Activated T-helper 1 cell treated with anti-CD3 and anti-CD28 coated beads, Interleukin-12 subunit alpha, Interleukin-12 subunit beta, Interleukin-2, Interleukin-4 antibody, amounts not matched to agents 30 ng/mL and 10 ng/mL and 1 ng/mL, durations not matched to agents 14 hours and 24 hours and 36 hours (primary cell): ENCODE measurements around the gene IL1R2. TPM values are rescaled to one million over a fixed set of nuclear protein-coding genes. Genes with fewer than 3 reads are reported as not detected.

Source experiments
- DNase-seq: peaks from one replicate; pipeline ENCODE4 v3.0.0; 2021; ENCODE audit warnings: low spot score
- H3K27ac Mint-ChIP-seq: one replicate; pipeline ENCODE4 v1.8.0; 2021; ENCODE audit warnings: mild to moderate bottlenecking, mixed read lengths
- H3K27me3 Mint-ChIP-seq: one replicate; pipeline ENCODE4 v1.8.0; 2022; ENCODE audit warnings: mild to moderate bottlenecking, moderate library complexity, mixed read lengths; ENCODE audit not compliant: insufficient read depth
- H3K36me3 Mint-ChIP-seq: one replicate; pipeline ENCODE4 v1.8.0; 2021; ENCODE audit warnings: low read depth, mixed read lengths
- H3K4me1 Mint-ChIP-seq: one replicate; pipeline ENCODE4 v1.8.0; 2021; ENCODE audit warnings: low read depth, mixed read lengths
- H3K4me3 Mint-ChIP-seq: one replicate; pipeline ENCODE4 v1.8.0; 2021; ENCODE audit warnings: mild to moderate bottlenecking, moderate library complexity, mixed read lengths
- H3K9me3 Mint-ChIP-seq: one replicate; pipeline ENCODE4 v1.8.0; 2021; ENCODE audit warnings: mixed read lengths
- intact Hi-C: fragments of 100-400 bp; cut with micrococcal nuclease; formaldehyde crosslinking; loops from one replicate; pipeline ENCODE4 v1.15.1; 2024
- total RNA-seq: library from RNA; stranded (reverse); gene quantifications from 2 replicates; pipeline ENCODE4 v1.2.3, GENCODE V29; 2022

IL1R2 gene
- total RNA-seq, 1 donor from 2014 or later, result 1.3 TPM

GRCh38 chr2:102057502-102058292 is 65.9 kb downstream of the IL1R2 start:
- Mint-ChIP-seq H3K27ac (no peak overlapping the region), H3K4me3 (no peak overlapping the region), H3K4me1 (peaks cover 9% of the 10 kb centered on the region), H3K9me3 (no peaks in the 10 kb centered on the region), H3K36me3 (peaks cover 1% of the 10 kb centered on the region), H3K27me3 (peaks cover 2% of the 10 kb centered on the region)
- DNase-seq, result no peak
- intact Hi-C loops, result no loop called here

- DNase-seq, result no peak
- Mint-ChIP-seq H3K27me3 (peaks cover 2% of the 10 kb centered on the region), H3K36me3 (peaks cover 1% of the 10 kb centered on the region), H3K9me3 (no peaks in the 10 kb centered on the region), H3K27ac (no peak overlapping the region), H3K4me3 (no peak overlapping the region), H3K4me1 (peaks cover 16% of the 10 kb centered on the region)
- intact Hi-C loops, result no loop called here
These were observed 66.6 kb downstream of the IL1R2 start for GRCh38 chr2:102058293-102058833.

GRCh38 chr2:102059151-102059550 is 67.4 kb downstream of the IL1R2 start:
- no peaks in the 10 kb centered on the region for H3K9me3 Mint-ChIP-seq
- intact Hi-C loops, result no loop called here
- H3K27ac Mint-ChIP-seq, result no peak overlapping the region
- no peak for DNase-seq
- peaks cover 24% of the 10 kb centered on the region for H3K4me1 Mint-ChIP-seq
- peaks cover 2% of the 10 kb centered on the region for H3K27me3 Mint-ChIP-seq
- H3K4me3 Mint-ChIP-seq, result no peak overlapping the region
- H3K36me3 Mint-ChIP-seq, result peaks cover 1% of the 10 kb centered on the region

- no peak for DNase-seq
- peaks cover 1% of the 10 kb centered on the region for H3K36me3 Mint-ChIP-seq
- no peak overlapping the region for H3K27ac Mint-ChIP-seq
- peaks cover 2% of the 10 kb centered on the region for H3K27me3 Mint-ChIP-seq
- no peak overlapping the region for H3K4me3 Mint-ChIP-seq
- intact Hi-C loops, result no loop called here
- no peaks in the 10 kb centered on the region for H3K9me3 Mint-ChIP-seq
- peaks cover 31% of the 10 kb centered on the region for H3K4me1 Mint-ChIP-seq
These were observed 68.3 kb downstream of the IL1R2 start for GRCh38 chr2:102060047-102060446.

- peaks cover 2% of the 10 kb centered on the region for H3K27me3 Mint-ChIP-seq
- no peak for DNase-seq
- H3K4me3 Mint-ChIP-seq, result no peak overlapping the region
- peaks cover 31% of the 10 kb centered on the region for H3K4me1 Mint-ChIP-seq
- intact Hi-C loops, result no loop called here
- no peaks in the 10 kb centered on the region for H3K9me3 Mint-ChIP-seq
- H3K36me3 Mint-ChIP-seq, result peaks cover 1% of the 10 kb centered on the region
- no peak overlapping the region for H3K27ac Mint-ChIP-seq
These were observed 69.0 kb downstream of the IL1R2 start for GRCh38 chr2:102060792-102061191.

GRCh38 chr2:102061286-102061699 is 69.5 kb downstream of the IL1R2 start:
- intact Hi-C loops, result no loop called here

GRCh38 chr2:102061962-102062795 is 70.4 kb downstream of the IL1R2 start:
- Mint-ChIP-seq H3K27ac (peak overlapping the region; percentile 76), H3K4me1 (peaks cover 31% of the 10 kb centered on the region), H3K4me3 (no peak overlapping the region), H3K36me3 (no peaks in the 10 kb centered on the region), H3K9me3 (no peaks in the 10 kb centered on the region), H3K27me3 (peaks cover 2% of the 10 kb centered on the region)
- DNase-seq, result no peak
- intact Hi-C loops, result loop anchor here (1.0 to 2.0 kb wide), 8 partner anchors 21 to 375 kb away; no protein-coding TSS in a partner anchor

More at GRCh38 chr2:102061286-102061699, 69.5 kb downstream of the IL1R2 start:
- Mint-ChIP-seq H3K4me3 (no peak overlapping the region), H3K9me3 (no peaks in the 10 kb centered on the region), H3K36me3 (peaks cover 1% of the 10 kb centered on the region), H3K27ac (no peak overlapping the region), H3K27me3 (peaks cover 2% of the 10 kb centered on the region), H3K4me1 (peaks cover 31% of the 10 kb centered on the region)
- no peak for DNase-seq

- peak overlapping the region; percentile 76 for H3K27ac Mint-ChIP-seq
- no peak for DNase-seq
- intact Hi-C loops, result loop anchor here (1.0 to 2.0 kb wide), 8 partner anchors 20 to 374 kb away; no protein-coding TSS in a partner anchor
- H3K9me3 Mint-ChIP-seq, result no peaks in the 10 kb centered on the region
- peaks cover 31% of the 10 kb centered on the region for H3K4me1 Mint-ChIP-seq
- H3K27me3 Mint-ChIP-seq, result peaks cover 2% of the 10 kb centered on the region
- no peaks in the 10 kb centered on the region for H3K36me3 Mint-ChIP-seq
- no peak overlapping the region for H3K4me3 Mint-ChIP-seq
These were observed 71.0 kb downstream of the IL1R2 start for GRCh38 chr2:102062802-102063201.

GRCh38 chr2:102063487-102063911 is 71.7 kb downstream of the IL1R2 start:
- Mint-ChIP-seq H3K4me1 (peaks cover 31% of the 10 kb centered on the region), H3K9me3 (no peaks in the 10 kb centered on the region), H3K4me3 (no peak overlapping the region), H3K27me3 (peaks cover 7% of the 10 kb centered on the region), H3K36me3 (no peaks in the 10 kb centered on the region), H3K27ac (no peak overlapping the region)
- intact Hi-C loops, result loop anchor here (2.0 kb wide), 1 partner anchor 171 kb away; no protein-coding TSS in a partner anchor
- no peak for DNase-seq

- Mint-ChIP-seq H3K27ac (no peak overlapping the region), H3K9me3 (no peaks in the 10 kb centered on the region), H3K4me1 (peaks cover 31% of the 10 kb centered on the region), H3K27me3 (peaks cover 7% of the 10 kb centered on the region), H3K4me3 (no peak overlapping the region), H3K36me3 (peaks cover 1% of the 10 kb centered on the region)
- peak; percentile 17 for DNase-seq
- intact Hi-C loops, result loop anchor here (2.0 kb wide), 1 partner anchor 171 kb away; no protein-coding TSS in a partner anchor
These were observed 72.3 kb downstream of the IL1R2 start for GRCh38 chr2:102063941-102064678.

GRCh38 chr2:102064679-102065674 is 73.2 kb downstream of the IL1R2 start:
- intact Hi-C loops, result no loop called here
- Mint-ChIP-seq H3K27ac (no peak overlapping the region), H3K36me3 (peaks cover 1% of the 10 kb centered on the region), H3K4me3 (no peak overlapping the region), H3K27me3 (peaks cover 7% of the 10 kb centered on the region), H3K4me1 (peaks cover 31% of the 10 kb centered on the region), H3K9me3 (no peaks in the 10 kb centered on the region)
- DNase-seq, result no peak
